Measurements from ENCODE around the gene MAD1L1.

Gene MAD1L1

DNA sequence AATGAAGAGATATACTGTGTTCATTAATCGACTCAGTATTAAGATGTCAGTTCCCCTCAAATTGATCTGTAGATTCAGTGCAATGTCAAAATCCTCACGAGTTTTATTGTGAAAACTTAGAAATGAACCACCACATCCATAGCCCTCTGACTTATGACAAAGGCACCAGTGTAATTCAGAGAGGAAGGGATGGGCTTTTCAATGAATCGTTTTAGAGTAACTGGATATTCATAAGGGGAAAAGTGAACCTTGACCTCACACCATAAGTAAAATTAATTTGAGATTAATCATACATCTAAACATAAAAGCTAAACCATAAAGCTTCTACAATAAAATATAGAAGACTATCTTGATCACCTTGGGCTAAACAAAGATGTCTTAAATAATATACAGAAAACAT lies 434.6 kb downstream of the MAD1L1 start:
- no peak for DNase-seq (ENCODE audit: low read depth in 2 of 2)

DNA sequence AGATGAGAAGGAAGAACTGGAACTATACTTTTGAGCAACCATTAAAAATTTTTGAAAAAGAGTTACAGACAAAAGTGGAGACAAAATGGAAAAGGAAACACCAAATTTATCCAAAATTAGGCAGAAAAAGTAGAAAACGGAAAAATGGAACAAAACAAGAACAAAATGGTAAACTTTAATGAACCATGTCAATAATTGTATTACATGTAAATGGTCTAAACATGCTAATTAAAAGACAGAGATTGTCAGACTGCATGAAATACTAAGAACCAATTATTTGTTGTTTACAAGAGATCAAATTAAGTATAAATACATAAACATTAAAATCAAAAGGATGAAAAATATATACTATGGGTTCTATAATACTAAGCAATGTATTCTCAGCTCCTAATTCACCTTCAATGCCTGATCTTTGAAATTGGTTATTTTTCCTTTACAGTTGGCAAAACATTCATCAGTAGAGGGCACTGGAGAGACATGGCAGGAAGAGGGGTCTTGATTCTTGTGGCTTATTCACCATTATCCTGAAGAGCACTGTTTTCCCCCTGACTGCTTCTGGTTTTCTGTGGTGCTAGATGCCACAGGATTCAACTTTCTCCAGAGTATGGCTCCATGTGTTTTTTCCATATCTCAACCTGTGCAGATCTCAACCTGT lies 437.7 kb downstream of the MAD1L1 start:
- no peak for DNase-seq (ENCODE audit: low read depth in 2 of 2)

DNA sequence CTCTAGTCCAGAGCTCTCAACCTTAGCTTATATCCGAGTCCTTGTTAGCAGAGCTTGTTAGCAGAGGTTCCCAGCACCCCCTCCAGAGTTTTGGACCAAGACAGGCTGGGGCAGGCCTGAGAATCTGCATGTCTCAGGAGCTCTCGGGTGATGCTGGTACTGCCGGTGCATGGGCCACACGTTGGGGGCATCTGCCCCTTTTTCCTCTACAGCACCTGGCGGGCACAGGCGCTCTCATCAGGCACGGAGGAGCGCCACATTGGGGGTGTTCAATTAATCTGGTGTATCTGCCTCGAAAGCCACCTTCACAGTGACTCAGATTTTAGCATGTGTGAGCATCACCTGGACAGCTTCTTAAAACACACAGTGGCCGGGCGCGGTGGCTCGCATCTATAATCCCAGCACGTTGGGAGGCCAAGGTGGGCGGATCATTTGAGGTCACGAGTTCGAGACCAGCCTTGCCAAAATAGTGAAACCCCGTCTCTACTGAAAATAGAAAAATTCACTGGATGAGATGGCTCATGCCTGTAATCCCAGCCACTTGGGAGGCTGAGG lies 445.0 kb downstream of the MAD1L1 start:
- DNase-seq (ENCODE audit: low read depth in 2 of 2): no peak

DNA sequence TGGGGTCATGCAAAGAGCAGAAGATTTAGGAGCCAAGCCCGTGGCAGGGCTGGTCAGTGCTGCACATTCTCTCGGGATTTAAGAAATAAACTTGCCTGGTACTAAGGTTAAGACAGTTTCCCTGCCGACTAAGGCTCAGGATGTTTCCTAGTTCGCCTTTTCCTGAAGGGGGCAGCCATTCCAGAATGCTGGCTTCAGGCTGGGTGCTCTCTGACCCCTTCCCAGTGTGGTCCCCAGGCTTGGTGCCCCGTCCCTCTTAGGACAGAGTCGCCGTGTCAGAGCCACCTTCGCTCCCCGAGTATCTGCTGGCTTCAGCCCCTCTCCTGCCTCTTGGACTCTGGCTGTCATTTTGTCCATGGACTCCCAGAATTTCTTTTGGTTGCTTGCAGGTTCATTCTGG lies 445.5 kb downstream of the MAD1L1 start:
- no peak for DNase-seq (ENCODE audit: low read depth in 2 of 2)

DNA sequence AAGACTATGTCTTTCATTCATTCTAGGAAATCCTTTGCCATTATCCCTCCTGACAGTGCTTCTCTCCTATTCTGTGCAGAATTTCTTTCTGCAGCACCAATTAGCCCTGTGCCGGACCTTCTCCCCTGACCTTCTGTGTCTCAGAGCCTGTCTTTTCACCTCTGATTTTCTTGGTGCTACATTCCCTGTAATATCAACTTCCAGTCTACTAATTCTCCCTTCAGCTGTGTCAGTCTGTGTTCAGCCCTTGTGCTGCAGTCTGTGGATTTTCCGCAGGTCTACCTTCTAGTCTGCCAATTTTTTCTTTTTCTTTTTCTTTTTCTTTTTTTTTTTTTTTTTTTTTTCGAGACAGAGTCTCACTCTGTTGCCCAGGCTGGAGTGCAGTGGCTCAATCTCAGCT lies 446.9 kb downstream of the MAD1L1 start:
- DNase-seq (ENCODE audit: low read depth in 2 of 2): no peak

DNA sequence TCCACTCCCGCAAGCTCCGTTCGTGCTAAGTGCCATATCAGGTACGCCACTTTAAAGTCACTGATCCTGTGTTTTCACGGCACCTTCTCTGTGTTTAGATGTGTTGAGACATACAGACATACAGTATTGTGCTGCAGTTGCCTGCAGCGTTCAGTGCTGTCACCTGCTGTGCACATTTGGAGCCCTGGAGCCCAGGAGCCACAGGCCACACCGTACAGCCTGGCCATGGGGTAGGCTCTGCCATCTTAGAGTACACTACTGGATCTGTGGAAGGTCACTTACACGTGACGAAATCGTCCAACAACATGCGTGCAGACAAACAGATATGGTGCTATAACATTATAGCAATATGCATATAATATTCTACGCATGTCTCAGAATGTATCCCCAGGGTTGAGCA lies 451.4 kb downstream of the MAD1L1 start:
- DNase-seq (ENCODE audit: low read depth in 2 of 2): no peak

DNA sequence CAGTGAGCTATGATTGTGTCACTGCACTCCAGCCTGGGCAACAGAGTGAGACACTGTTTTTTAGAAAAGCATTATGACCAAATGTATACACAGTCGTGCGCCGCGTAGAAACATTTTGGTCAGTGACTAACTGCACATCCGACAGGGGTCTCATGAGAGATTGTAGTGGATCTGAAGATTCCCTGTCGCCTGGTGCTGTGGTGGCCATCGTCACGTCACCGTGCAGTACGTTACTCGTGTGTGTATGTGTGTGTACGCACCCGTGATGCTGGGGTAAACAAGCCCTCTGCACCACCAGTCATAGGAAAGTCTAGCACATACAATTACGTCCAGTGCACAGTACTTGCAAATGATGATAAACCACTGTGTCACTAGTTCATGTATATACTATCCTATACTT lies 453.3 kb downstream of the MAD1L1 start:
- DNase-seq (ENCODE audit: low read depth in 2 of 2): no peak

DNA sequence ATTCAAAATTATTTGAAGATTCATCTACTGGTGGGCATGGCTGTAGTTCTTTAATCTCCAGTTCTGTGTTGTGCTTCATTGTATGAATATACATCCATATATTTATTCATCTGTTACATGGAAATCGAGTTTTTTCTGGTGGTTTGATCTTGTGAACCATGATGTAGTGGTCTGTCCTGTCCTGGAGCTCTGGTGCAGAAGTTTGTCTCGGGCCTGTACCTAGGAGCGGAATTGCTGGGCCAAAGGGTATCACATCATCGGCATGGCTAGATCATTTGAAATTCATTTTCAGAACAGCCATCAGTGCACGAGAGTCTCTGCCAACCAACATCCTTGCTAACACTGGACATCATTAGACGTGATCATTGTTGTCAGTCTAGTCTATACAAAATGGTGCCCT lies 455.6 kb downstream of the MAD1L1 start:
- no peak for DNase-seq (ENCODE audit: low read depth in 2 of 2)

DNA sequence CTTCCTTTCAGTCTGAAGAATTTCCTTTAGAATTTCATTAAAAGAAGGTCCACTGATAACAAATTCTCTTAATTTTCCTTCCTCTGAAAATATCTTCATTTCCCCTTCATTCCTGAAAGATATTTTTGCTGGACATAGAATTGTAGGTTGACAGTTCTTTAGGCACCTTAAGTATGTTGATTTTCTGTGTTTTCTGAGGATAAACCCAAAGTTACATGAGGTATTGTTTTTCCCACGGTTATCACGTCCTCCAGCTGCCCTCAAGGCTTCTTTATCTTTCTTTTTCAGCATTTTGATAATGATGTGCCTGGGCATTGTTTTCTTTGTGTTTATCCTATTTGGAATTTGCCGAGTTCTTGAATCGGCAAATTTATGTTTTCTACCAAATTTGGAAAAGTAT lies 457.4 kb downstream of the MAD1L1 start:
- DNase-seq (ENCODE audit: low read depth in 2 of 2): no peak

DNA sequence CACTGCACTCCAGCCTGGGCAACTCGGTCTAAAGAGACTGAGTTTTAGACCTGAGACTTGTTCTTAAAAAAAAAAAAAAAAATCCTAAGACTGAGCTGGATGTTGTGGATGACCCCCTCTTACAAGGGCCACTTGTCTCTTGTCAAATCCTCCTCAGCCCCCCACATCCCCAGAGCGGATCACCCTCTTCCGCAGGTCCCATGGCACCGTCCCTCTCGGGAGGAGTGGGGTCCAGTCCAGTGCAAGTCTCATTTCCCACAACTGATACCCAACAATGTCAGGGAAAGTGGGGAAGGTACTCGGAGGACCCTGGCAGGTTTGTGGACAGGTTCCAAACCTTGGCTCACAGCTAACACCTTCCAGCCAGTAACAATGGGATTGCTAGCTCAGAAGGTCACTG lies 462.4 kb downstream of the MAD1L1 start:
- DNase-seq (ENCODE audit: low read depth in 2 of 2): no peak

DNA sequence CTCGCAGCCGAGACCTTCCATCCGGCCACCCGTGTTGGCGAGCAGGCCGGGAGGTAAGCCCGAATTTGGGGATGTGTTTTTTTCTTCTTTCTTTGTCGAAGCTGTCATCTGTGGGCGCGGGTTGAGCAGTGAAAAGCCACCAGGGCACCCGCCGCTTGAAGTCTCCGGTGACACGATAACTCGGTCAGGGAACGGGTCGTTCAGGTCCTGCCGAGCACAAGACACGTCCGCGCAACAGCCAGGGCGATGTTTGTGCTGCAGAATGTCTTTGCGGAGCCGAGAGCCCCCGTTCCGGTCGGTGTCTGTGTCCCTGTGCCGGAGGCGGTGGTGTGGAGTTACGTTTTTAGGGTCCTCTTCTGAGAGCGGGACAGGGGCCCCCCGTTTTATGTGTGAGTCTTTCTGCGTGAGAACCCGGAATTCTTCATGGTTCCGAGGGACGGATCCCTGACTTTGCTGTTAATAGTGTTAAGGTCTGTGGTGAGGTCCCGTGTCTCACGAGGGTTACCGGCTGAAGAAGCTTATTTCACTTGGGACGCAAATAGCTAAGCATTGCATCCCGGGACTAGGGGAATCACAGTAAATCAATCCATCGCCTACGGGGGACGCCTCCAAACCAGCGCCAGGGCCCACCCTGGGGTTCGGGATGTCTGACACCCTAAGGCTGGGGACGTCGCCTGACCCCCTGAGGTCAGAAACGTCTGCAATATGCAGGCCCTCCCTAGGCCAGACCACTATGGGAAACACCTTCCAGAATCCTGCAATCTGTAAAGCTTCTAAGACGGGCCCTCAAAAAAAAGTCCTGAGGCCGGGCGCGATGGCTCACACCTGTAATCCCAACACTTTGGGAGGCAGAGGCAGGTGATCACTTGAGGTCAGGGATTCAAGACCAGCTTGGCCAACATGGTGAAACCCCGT lies 463.2 kb downstream of the MAD1L1 start:
- DNase-seq (ENCODE audit: low read depth in 2 of 2): no peak

DNA sequence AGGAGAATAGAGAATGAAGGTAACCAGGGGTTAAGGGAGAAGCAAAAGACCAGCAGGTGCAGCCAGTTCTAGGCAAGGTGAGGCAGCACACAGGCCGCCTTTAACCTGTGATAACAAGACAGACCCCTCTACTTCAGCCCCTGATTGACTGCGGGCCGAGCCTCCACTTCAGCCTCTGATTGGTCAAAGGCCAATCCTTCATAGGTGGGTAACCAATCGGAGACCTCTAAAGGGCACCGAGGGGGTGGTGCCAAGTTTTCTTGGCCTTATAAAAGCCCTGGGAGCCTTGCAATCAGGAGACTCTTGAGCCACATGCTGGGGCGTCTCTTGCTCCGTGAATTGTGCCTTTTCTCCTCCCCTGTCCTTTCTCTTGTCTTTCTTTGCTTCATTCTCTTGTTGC lies 463.9 kb downstream of the MAD1L1 start:
- DNase-seq (ENCODE audit: low read depth in 2 of 2): no peak

DNA sequence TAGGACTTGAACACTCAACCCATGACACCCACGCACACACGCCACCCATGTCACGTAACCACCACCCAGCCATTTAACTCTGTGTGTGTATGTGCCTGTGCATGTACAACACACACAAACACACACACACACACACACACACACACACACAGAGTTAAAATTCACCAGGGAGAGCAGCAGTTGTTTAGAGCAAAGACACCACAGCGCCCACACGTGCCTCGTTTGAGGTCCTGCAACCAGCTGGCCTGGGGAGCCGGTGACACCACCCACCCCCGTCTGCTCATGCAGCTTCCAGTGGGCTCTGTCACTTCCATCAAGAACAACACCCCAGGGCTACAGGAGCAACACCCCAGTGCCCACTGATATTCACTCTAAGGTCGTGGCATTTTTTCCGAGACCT lies 465.2 kb downstream of the MAD1L1 start:
- DNase-seq (ENCODE audit: low read depth in 2 of 2): no peak

All from fibroblast of skin of left biceps (primary cell).